Panc1 (cell line): ENCODE data around the gene OSCAR.

Experiments
- CTCF ChIP-seq: fragments of 450-650 bp; IDR thresholded peaks from 2 replicates; pipeline ENCODE4 v1.5.1; 2017; ENCODE audit warnings: mild to moderate bottlenecking
- POLR2AphosphoS5 ChIP-seq: IDR thresholded peaks from 2 replicates; pipeline ENCODE4 v1.6.1; 2012; ENCODE audit warnings: mild to moderate bottlenecking, low read depth, low read length, moderate library complexity
- REST ChIP-seq, 2 experiments: IDR thresholded peaks; 2 replicates each; pipeline ENCODE4 v1.6.1; 2011 to 2012; ENCODE audit warnings: low read depth in 2 of 2, control low read depth in 1 of 2, low read length in 1 of 2, mild to moderate bottlenecking in 1 of 2, moderate library complexity in 1 of 2; ENCODE audit not compliant: insufficient read depth in 1 of 2
- SIN3A ChIP-seq: IDR thresholded peaks from 2 replicates; pipeline ENCODE4 v1.6.1; 2012; ENCODE audit warnings: low read depth, mild to moderate bottlenecking, low read length, moderate library complexity, borderline replicate concordance; ENCODE audit not compliant: insufficient read depth
- TCF7L2 ChIP-seq: IDR thresholded peaks from 2 replicates; pipeline ENCODE4 v1.6.1; 2011; ENCODE audit warnings: mild to moderate bottlenecking, low read depth, low read length, inconsistent platforms

- TF ChIP-seq CTCF (no peak), POLR2AphosphoS5 (no peak), TCF7L2 (no peak), REST (IDR thresholded peaks at IDR 0.05; ENCODE audit: insufficient read depth in 1 of 2, low read depth in 2 of 2, low read length in 1 of 2) (no peak), SIN3A (no peak)
Measured at GRCh38 chr19:54094426-54095000, 6.1 kb downstream of the OSCAR start.
